Endodermal cell (in vitro differentiated cells): Measurements from ENCODE around the gene CELSR2. TPM values are rescaled to one million over a fixed set of nuclear protein-coding genes. Genes with fewer than 3 reads are reported as not detected.

ENCODE experiments used
- DNase-seq: peaks from one replicate; pipeline ENCODE4 v3.0.0-alpha.2; 2017
- H3K27ac ChIP-seq: 2 replicates; pipeline ENCODE4 v1.5.1; 2013; ENCODE audit warnings: mild to moderate bottlenecking, low read depth, low read length, moderate library complexity
- H3K27me3 ChIP-seq: 2 replicates; pipeline ENCODE4 v1.6.1; 2013; ENCODE audit warnings: mild to moderate bottlenecking, low read length, moderate library complexity; ENCODE audit not compliant: insufficient read depth, control insufficient read depth, poor library complexity, severe bottlenecking
- H3K36me3 ChIP-seq: 2 replicates; pipeline ENCODE4 v1.7.0; 2013; ENCODE audit warnings: mild to moderate bottlenecking, low read length, moderate library complexity; ENCODE audit not compliant: control insufficient read depth, insufficient read depth
- H3K4me1 ChIP-seq: one replicate; pipeline ENCODE4 v1.7.0; 2013; ENCODE audit warnings: low read length; ENCODE audit not compliant: control insufficient read depth, insufficient read depth
- H3K4me3 ChIP-seq: 2 replicates; pipeline ENCODE4 v1.5.1; 2013; ENCODE audit warnings: mild to moderate bottlenecking, low read length, moderate library complexity
- H3K9ac ChIP-seq: 2 replicates; pipeline ENCODE4 v1.6.1; 2013; ENCODE audit warnings: mild to moderate bottlenecking, low read length, moderate library complexity; ENCODE audit not compliant: poor library complexity, severe bottlenecking; ENCODE audit errors: extremely low read depth
- H3K9me3 ChIP-seq: 2 replicates; pipeline ENCODE4 v1.6.1; 2013; ENCODE audit warnings: mild to moderate bottlenecking, low read length, moderate library complexity; ENCODE audit not compliant: control insufficient read depth
- H3K27ac Mint-ChIP-seq: 2 replicates; pipeline ENCODE4 v1.8.0; 2020; ENCODE audit warnings: mixed read lengths
- H3K27me3 Mint-ChIP-seq: 2 replicates; pipeline ENCODE4 v1.8.0; 2021; ENCODE audit warnings: mild to moderate bottlenecking, mixed read lengths; ENCODE audit not compliant: insufficient read depth
- H3K36me3 Mint-ChIP-seq: 2 replicates; pipeline ENCODE4 v1.8.0; 2020; ENCODE audit warnings: low read depth, mixed read lengths
- H3K4me1 Mint-ChIP-seq: 2 replicates; pipeline ENCODE4 v1.8.0; 2020; ENCODE audit warnings: mixed read lengths
- H3K4me3 Mint-ChIP-seq: 2 replicates; pipeline ENCODE4 v1.8.0; 2020; ENCODE audit warnings: mild to moderate bottlenecking, moderate library complexity, mixed read lengths
- H3K9me3 Mint-ChIP-seq: 2 replicates; pipeline ENCODE4 v1.8.0; 2020; ENCODE audit warnings: mild to moderate bottlenecking, mixed read lengths
- CTCF ChIP-seq: fragments of 200-600 bp; sonication (generic); conservative IDR thresholded peaks from 2 replicates; pipeline ENCODE4 v1.5.0; 2021; ENCODE audit warnings: antibody characterized with exemption, mild to moderate bottlenecking
- WGBS, 2 experiments: methylation state at CpG; one replicate each; pipeline versions ENCODE4 v1.1.5 to v1.1.7; 2013; ENCODE audit warnings: missing lambda C conversion rate in 2 of 2, mixed read lengths in 1 of 2; ENCODE audit not compliant: insufficient coverage in 1 of 2, insufficient read length in 1 of 2; 5-methylcytosine and 5-hydroxymethylcytosine counted together
- total RNA-seq, 2 donors: library from RNA; stranded (reverse); fragmentation: NEBNext Ultra II Directional in 1 of 2; extraction: Animal tissue kit (Norgen Biotek cat#: 25700) in 1 of 2; gene quantifications; 2 replicates in 1 of 2; 3 replicates in 1 of 2; pipeline ENCODE4 v1.2.1, GENCODE V29; 2021

The CELSR2 gene
- total RNA-seq, 2 donors from 2014 or later = 16.1 to 20.2 TPM

- no peak overlapping the region for H3K9ac ChIP-seq
- no peaks in the 10 kb centered on the region for H3K36me3 ChIP-seq
- no peak for TF ChIP-seq CTCF
- H3K9me3 ChIP-seq = no peaks in the 10 kb centered on the region
- 87 to 89% methylated on average over 5 to 7 of the region's 7 CpGs for WGBS, 2 experiments
- H3K4me3 Mint-ChIP-seq = no peak overlapping the region
- H3K9me3 Mint-ChIP-seq = no peaks in the 10 kb centered on the region
- DNase-seq = no peak
- no peak overlapping the region for H3K27ac Mint-ChIP-seq
- no peak overlapping the region for H3K4me3 ChIP-seq
- peaks cover 24% of the 10 kb centered on the region for H3K27me3 ChIP-seq
- no peaks in the 10 kb centered on the region for H3K36me3 Mint-ChIP-seq
- H3K27me3 Mint-ChIP-seq = peaks cover 42% of the 10 kb centered on the region
- no peak overlapping the region for H3K27ac ChIP-seq
- H3K4me1 ChIP-seq = peaks cover under 1% of the 10 kb centered on the region
- H3K4me1 Mint-ChIP-seq = peaks cover 3% of the 10 kb centered on the region
Observed at GRCh38 chr1:109248444-109248796, 919 bp upstream of the CELSR2 start.

GRCh38 chr1:109249654-109250401 lies 489 bp downstream of the CELSR2 start:
- Histone ChIP-seq H3K27me3 (peaks cover 24% of the 10 kb centered on the region), H3K4me1 (peaks cover 14% of the 10 kb centered on the region), H3K27ac (peak overlapping the region; percentile 32), H3K36me3 (no peaks in the 10 kb centered on the region), H3K4me3 (peak overlapping the region; percentile 65), H3K9me3 (no peaks in the 10 kb centered on the region), H3K9ac (no peak overlapping the region)
- peak; percentile 71 for DNase-seq
- Mint-ChIP-seq H3K36me3 (no peaks in the 10 kb centered on the region), H3K27me3 (peaks cover 40% of the 10 kb centered on the region), H3K27ac (no peak overlapping the region), H3K4me1 (peaks cover 12% of the 10 kb centered on the region), H3K9me3 (no peaks in the 10 kb centered on the region), H3K4me3 (peak overlapping the region; percentile 54)
- TF ChIP-seq CTCF = no peak
- 4 to 8% methylated on average over 18 to 80 of the region's 80 CpGs for WGBS, 2 experiments

GRCh38 chr1:109250454-109251276 lies 1.3 kb downstream of the CELSR2 start:
- Histone ChIP-seq H3K27ac (no peak overlapping the region), H3K4me3 (peak overlapping the region; percentile 65), H3K27me3 (peaks cover 24% of the 10 kb centered on the region), H3K4me1 (peaks cover 15% of the 10 kb centered on the region), H3K9me3 (no peaks in the 10 kb centered on the region), H3K36me3 (no peaks in the 10 kb centered on the region), H3K9ac (no peak overlapping the region)
- peaks cover 40% of the 10 kb centered on the region for H3K27me3 Mint-ChIP-seq
- H3K9me3 Mint-ChIP-seq = no peaks in the 10 kb centered on the region
- DNase-seq = no peak
- H3K4me1 Mint-ChIP-seq = peaks cover 16% of the 10 kb centered on the region
- H3K4me3 Mint-ChIP-seq = peak overlapping the region; percentile 54
- TF ChIP-seq CTCF = no peak
- WGBS, 2 experiments = 94 to 95% methylated on average over 26 to 33 of the region's 33 CpGs
- H3K36me3 Mint-ChIP-seq = no peaks in the 10 kb centered on the region
- no peak overlapping the region for H3K27ac Mint-ChIP-seq
